Activated T-cell treated with anti-CD3 and anti-CD28 coated beads, Interleukin-2, amount 50 U/mL, for 4 hours (primary cell): ENCODE data around the gene SPIRE1. TPM values are rescaled to one million over a fixed set of nuclear protein-coding genes. Genes with fewer than 3 reads are reported as not detected.

Experiments used
- ATAC-seq, 2 donors: fragments of 200-7000 bp; cut with Tn5 transposase; one replicate each; pipeline ENCODE4 v1.10.0; 2021
- DNase-seq: peaks from one replicate; pipeline ENCODE4 v3.0.0-alpha.2; 2020
- H3K27me3 Mint-ChIP-seq: one replicate; pipeline ENCODE4 v1.8.0; 2021; ENCODE audit warnings: low read depth, mixed read lengths
- H3K36me3 Mint-ChIP-seq: one replicate; pipeline ENCODE4 v1.8.0; 2022; ENCODE audit warnings: mixed read lengths; ENCODE audit not compliant: insufficient read depth
- H3K4me1 Mint-ChIP-seq: one replicate; pipeline ENCODE4 v1.8.0; 2021; ENCODE audit warnings: low read depth, mixed read lengths
- H3K4me3 Mint-ChIP-seq: one replicate; pipeline ENCODE4 v1.8.0; 2021; ENCODE audit warnings: mild to moderate bottlenecking, moderate library complexity, mixed read lengths
- H3K9me3 Mint-ChIP-seq: one replicate; pipeline ENCODE4 v1.8.0; 2021; ENCODE audit warnings: mixed read lengths
- total RNA-seq, 3 donors: library from RNA; stranded (reverse); gene quantifications; one replicate each; pipeline ENCODE4 v1.2.1, GENCODE V29; 2021

Gene SPIRE1
- total RNA-seq, 3 donors from 2014 or later, result 2.2 to 4.3 (median 3.2) TPM

DNA sequence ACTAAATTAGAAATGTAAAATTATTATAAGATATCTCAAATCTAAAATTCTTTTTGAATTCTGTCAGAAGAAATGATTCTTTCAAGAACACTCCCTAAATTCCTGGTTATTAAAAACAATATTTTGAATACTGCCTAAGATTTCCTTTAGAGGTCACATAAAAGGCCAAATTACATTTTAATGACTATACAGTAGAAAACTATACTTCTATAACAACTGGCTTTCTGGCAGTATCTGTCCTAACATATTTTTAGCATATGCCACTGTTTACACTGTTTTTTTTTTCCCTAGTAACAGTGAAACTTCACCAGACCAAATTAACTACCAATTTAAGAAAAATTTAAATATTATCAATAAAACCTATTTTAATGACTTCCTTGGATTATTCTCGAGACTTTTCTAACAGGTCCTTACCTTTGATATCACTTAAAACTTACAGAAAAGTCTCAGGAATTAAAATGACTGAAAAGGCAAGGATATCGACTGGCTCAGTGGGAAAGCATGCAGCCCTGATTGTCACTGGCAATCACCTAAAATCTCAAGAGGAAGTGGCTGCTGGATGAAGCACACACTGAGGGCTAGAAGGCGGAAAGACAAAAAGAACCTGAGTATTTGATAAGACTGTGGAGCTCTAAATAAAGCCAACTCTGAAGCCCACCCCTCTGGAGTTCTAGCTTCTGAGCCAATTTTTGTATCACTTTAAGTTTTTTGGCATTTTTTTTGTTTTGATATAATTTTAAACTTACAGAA is 59.6 kb downstream of the SPIRE1 start:
- Mint-ChIP-seq H3K9me3 (no peaks in the 10 kb centered on the region), H3K4me1 (peaks cover 6% of the 10 kb centered on the region), H3K4me3 (no peak overlapping the region), H3K27me3 (no peaks in the 10 kb centered on the region), H3K36me3 (no peaks in the 10 kb centered on the region)
- ATAC-seq (no peak), DNase-seq (no peak)

DNA sequence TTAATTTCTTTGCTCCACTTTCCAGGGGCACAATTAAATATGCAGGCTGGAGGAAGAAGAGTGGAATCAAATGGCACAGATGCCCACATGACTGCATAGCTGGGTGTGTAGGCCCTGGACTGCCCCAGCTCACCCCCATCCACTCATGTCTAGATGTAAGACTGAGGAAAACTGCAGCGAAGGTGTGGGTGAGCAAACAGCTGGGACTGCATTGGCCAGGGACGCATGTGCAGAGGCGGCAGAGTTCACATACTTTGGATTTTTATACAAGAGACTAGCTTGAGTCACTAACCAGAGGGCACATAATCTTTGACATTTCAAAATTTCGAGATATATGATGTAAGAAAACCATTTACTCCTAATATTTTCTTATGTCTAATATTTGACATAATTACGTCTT is 60.1 kb downstream of the SPIRE1 start:
- no peaks in the 10 kb centered on the region for H3K9me3 Mint-ChIP-seq

DNA sequence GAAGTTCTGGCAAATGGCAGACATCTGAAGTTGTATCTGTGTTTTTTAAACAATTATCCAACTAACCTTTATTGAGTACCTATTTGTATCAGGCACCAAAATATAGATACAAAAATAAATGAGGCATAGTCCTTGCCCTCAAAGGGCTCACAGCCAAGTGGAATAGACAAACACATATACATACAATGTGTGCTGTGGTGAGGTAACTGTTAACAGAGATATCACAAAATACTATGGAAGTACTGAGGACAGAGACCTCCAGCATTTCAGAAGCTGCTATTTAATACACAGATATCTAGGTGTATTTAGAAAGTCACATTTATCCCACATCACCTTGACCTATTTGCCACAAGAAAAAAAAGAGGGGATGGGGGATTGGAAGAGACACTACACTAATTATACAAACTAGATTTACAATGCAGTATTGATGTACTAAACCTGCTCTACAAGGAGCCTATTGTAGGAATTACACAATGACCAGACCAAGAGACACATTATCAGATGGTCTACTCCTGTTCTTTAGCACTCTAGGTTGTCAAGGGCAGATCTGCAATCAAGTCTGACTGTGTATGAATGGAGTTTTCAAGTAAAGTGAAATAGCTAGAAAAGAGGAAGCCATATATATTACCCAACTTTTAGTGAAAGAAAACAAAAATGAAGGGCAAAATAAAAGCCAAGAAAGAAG is 62.2 kb downstream of the SPIRE1 start:
- DNase-seq, result no peak
- no peaks in the 10 kb centered on the region for H3K36me3 Mint-ChIP-seq
- no peaks in the 10 kb centered on the region for H3K9me3 Mint-ChIP-seq
- H3K4me3 Mint-ChIP-seq, result no peak overlapping the region
- ATAC-seq, result no peak
- H3K4me1 Mint-ChIP-seq, result peaks cover 6% of the 10 kb centered on the region
- H3K27me3 Mint-ChIP-seq, result no peaks in the 10 kb centered on the region

More for the DNA sequence above, 60.1 kb downstream of the SPIRE1 start:
- peaks cover 6% of the 10 kb centered on the region for H3K4me1 Mint-ChIP-seq
- H3K27me3 Mint-ChIP-seq, result no peaks in the 10 kb centered on the region
- ATAC-seq (no peak), DNase-seq (no peak)
- H3K36me3 Mint-ChIP-seq, result no peaks in the 10 kb centered on the region
- no peak overlapping the region for H3K4me3 Mint-ChIP-seq

DNA sequence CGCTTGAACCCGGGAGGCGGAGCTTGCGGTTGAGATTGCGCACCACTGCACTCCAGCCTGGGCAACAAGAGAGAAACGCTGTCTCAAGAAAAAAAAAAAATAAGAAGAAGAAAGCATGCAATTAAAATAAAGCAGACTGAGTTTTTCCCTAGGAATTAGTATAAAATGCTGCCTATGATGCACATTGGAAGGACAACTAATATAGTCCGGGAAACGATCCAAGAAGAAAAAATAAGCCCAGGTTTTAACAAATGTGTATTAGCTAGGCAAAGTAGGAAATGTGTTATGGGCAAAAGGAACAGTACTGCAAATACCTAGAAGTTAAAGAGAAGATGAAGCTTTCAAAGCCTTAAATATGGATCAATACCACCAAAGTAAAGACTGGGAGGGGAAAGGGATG is 64.0 kb downstream of the SPIRE1 start:
- Mint-ChIP-seq H3K9me3 (no peaks in the 10 kb centered on the region), H3K36me3 (no peaks in the 10 kb centered on the region), H3K27me3 (no peaks in the 10 kb centered on the region), H3K4me3 (no peak overlapping the region), H3K4me1 (peaks cover 6% of the 10 kb centered on the region)
- DNase-seq (no peak), ATAC-seq (no peak)

DNA sequence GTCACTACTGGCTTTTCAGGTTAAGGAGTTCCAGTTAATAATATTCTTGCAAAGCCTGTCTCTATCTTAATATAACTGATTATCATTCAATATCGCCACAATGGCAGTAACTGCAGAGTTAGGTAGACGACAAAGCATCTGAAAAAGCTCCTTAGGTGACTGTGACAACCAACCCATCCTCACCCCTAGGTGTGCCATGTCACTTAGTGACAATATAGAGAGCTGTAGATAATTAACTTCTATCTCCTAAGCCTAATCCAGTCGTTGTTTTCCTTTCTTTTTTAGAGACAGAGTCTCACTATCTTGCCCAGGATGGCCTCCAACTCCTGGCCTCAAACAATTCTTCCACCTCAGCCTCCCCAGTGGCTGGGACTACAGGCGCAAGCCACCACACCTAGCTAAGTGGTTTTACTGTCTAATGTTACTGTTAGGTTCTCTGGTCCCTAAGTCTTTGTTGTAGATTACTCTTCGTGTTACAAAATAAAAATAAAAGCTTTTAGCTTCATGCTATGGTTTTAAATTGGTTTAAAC is 65.2 kb downstream of the SPIRE1 start:
- H3K4me1 Mint-ChIP-seq, result peaks cover 6% of the 10 kb centered on the region
- ATAC-seq (no peak), DNase-seq (no peak)
- no peak overlapping the region for H3K4me3 Mint-ChIP-seq
- no peaks in the 10 kb centered on the region for H3K27me3 Mint-ChIP-seq
- H3K36me3 Mint-ChIP-seq, result no peaks in the 10 kb centered on the region
- no peaks in the 10 kb centered on the region for H3K9me3 Mint-ChIP-seq

DNA sequence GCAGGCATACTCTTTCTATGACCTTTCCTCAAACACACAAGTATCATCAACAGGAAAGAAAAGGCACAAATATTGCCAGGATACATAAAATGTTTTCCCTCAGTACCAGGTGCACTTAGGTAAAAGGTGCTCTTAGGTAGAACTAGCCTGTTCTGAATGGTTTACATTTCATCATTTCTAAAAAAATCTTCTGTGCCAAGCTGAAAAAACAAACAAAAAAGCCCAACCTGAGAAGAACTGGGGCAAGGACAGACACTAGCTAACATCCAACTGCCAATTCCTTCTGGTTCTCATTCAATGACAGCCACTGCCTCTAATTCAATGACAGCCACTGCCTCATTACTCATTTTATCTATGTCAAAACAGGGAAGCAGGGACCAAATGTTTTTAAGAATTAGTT is 68.5 kb downstream of the SPIRE1 start:
- ATAC-seq, result no peak
- no peak for DNase-seq
- H3K36me3 Mint-ChIP-seq, result no peaks in the 10 kb centered on the region
- H3K4me3 Mint-ChIP-seq, result no peak overlapping the region
- no peaks in the 10 kb centered on the region for H3K9me3 Mint-ChIP-seq
- H3K27me3 Mint-ChIP-seq, result no peaks in the 10 kb centered on the region
- no peaks in the 10 kb centered on the region for H3K4me1 Mint-ChIP-seq

DNA sequence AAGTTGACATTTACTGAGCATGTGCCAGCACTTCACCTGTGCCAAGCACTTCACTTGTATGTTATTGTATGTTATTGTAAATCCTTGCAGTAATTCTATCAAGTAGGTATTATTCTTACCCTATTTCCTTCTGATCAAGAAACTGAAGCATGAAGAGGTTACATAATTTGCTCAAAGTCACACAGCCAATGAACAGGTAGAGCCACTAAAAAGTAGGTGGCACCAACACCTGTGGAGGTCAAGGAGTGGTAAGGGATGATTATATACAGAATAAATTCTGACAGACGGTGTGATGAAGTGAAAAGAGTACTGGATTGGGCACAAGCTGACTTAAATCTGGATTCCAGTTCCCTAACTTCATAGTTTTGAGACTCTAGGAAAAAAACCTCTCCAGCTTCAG is 71.0 kb downstream of the SPIRE1 start:
- DNase-seq (no peak), ATAC-seq (no peak)
- H3K4me1 Mint-ChIP-seq, result no peaks in the 10 kb centered on the region
- no peaks in the 10 kb centered on the region for H3K36me3 Mint-ChIP-seq
- H3K9me3 Mint-ChIP-seq, result no peaks in the 10 kb centered on the region
- H3K4me3 Mint-ChIP-seq, result no peak overlapping the region
- no peaks in the 10 kb centered on the region for H3K27me3 Mint-ChIP-seq

DNA sequence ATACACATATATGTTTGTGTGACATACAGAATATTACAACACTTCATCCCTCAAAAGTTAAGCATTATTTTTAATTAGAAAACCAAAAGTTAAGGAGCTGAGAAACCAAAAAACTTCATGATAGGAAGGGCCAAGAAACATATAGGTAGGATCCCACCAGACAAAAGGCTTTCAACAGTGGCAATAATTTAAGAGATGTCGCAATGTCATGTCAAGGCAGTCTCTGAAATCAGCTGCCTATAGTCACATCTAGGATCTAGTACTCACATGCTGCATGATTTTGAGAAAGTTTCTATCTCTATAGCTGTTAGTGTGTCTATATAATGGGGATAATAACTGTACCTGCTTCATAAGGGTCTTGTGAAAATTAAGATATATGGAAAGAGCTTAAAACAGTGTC is 72.7 kb downstream of the SPIRE1 start:
- DNase-seq (no peak), ATAC-seq (no peak)
- no peaks in the 10 kb centered on the region for H3K9me3 Mint-ChIP-seq
- no peaks in the 10 kb centered on the region for H3K36me3 Mint-ChIP-seq
- no peaks in the 10 kb centered on the region for H3K4me1 Mint-ChIP-seq
- H3K4me3 Mint-ChIP-seq, result no peak overlapping the region
- peaks cover 1% of the 10 kb centered on the region for H3K27me3 Mint-ChIP-seq

DNA sequence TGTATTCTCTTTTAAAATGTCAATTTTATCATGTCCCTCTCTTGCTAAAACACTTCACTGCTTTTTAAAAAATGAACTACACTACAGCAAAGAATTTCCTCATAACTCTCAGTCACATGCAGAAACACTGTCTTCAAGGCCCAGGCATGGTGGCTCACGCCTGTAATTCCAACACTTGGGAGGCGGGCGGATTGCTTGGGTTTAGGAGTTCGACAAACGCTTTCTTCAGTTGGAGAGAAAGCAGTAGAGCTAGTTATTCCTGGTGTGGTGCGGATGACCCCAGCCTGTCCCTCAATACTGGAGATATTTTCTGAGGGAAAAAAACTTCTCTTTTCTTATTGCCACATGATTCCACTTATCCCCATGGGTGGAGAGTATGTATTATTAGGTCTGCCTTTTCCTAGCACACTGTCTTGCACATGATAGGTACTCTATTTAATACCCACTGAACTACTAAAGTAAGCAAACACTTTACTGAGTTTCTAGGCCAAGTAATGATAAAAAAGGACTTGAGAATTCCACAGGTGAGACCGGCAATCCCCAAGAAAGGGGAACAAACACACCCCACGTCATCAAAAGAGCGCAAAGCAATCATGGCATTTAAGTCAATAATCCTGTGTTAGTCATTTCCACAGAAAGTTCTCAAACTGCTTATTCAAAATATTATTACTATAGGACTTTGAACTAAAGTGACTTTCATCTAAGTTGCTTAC is 77.1 kb downstream of the SPIRE1 start:
- no peaks in the 10 kb centered on the region for H3K9me3 Mint-ChIP-seq
- DNase-seq, result no peak
- peaks cover 1% of the 10 kb centered on the region for H3K27me3 Mint-ChIP-seq
- no peak for ATAC-seq
- H3K4me3 Mint-ChIP-seq, result no peak overlapping the region
- H3K4me1 Mint-ChIP-seq, result no peaks in the 10 kb centered on the region
- no peaks in the 10 kb centered on the region for H3K36me3 Mint-ChIP-seq

DNA sequence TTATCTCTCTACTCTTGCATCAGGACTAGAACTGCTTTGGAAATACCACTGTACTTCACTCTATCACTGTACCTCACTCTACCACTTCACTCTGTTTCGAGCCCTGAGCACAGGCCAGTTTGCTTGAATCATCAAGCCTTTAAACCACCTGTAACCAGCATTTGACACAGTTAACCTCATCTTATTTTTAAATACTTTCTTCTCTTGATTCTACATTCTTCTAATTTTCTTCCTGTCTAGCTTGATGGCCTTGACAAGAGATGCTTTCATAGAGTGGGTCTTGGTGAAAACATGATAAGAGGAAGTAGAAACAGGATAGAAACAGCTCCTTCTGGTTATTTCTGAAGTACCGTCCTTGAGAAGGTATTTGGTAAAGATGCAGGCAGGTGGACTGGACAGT is 78.1 kb downstream of the SPIRE1 start:
- no peak for DNase-seq
- no peak for ATAC-seq
- no peaks in the 10 kb centered on the region for H3K36me3 Mint-ChIP-seq
- peaks cover 1% of the 10 kb centered on the region for H3K27me3 Mint-ChIP-seq
- no peak overlapping the region for H3K4me3 Mint-ChIP-seq
- H3K9me3 Mint-ChIP-seq, result no peaks in the 10 kb centered on the region
- H3K4me1 Mint-ChIP-seq, result no peaks in the 10 kb centered on the region

DNA sequence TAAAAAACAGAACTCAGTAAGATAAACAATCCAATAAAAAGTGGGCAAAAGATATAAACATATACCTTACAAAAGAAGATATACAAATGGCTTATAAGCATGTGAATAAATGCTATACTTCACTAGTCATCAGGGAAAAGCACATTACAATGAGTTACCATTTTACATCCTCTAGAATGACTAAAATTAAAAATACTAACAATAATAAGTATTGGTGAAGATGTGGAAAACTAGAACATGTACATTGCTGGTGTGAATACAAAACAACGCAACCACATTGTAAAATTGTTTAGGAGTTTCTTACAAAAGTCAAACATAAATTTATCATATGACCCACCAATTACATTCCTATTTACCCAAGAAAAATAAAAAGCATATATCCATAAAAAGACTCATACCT is 80.1 kb downstream of the SPIRE1 start:
- Mint-ChIP-seq H3K4me1 (no peaks in the 10 kb centered on the region), H3K4me3 (no peak overlapping the region), H3K27me3 (peaks cover 1% of the 10 kb centered on the region), H3K9me3 (no peaks in the 10 kb centered on the region), H3K36me3 (no peaks in the 10 kb centered on the region)
- ATAC-seq, result no peak
- DNase-seq, result no peak

DNA sequence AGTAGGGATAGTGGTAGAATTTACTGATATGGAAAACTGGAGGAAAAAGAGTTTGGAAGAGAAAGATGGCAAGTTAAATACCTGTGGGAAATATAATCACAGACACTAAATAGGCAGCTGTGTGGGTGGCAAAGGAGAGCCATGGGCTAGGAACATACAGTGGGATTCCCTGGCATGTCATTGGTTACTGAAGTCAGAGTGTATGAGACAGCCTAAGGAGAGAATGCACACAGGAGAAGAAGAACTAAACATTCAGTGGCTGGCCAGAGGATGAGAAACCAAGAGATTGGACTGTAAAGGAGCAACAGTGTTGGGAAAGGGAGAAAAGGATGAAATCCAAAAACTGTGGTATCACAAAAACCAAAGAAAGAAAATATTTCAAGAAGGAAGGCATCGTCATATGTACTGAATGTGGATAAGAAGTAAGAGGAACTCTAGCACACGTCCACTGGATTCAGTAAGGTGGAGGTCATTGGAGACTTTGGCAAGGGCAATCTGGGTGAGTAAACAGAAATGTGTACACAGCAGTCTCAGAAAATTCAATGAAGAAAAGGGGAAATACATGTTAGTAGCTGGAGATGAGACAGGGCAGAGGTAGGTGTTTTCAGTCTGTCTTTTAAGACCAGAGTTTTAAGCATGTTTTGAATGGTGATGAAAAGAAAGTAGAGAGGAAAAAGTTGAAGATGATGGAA is 83.3 kb downstream of the SPIRE1 start:
- Mint-ChIP-seq H3K4me1 (no peaks in the 10 kb centered on the region), H3K9me3 (no peaks in the 10 kb centered on the region), H3K36me3 (no peaks in the 10 kb centered on the region), H3K27me3 (no peaks in the 10 kb centered on the region), H3K4me3 (no peak overlapping the region)
- DNase-seq (no peak), ATAC-seq (no peak)

DNA sequence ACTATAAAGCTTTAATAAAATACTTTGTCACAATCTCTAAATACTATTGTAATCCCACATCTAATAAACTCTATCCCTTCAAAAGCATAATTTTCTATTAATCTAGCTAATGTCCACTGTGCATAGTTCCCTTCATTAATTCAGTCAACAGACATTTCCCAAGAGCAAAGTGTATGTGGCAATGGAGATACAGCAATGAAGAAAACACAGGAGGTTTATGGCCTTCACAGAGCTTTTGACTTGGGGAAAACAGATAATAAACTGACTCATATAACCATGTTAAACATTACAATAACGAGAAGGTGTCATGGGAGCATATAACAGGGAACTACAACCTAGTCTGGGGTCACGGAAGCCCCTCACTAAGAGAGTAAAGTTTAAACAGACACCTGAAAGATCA is 86.3 kb downstream of the SPIRE1 start:
- Mint-ChIP-seq H3K27me3 (no peaks in the 10 kb centered on the region), H3K4me1 (no peaks in the 10 kb centered on the region), H3K4me3 (no peak overlapping the region)

DNA sequence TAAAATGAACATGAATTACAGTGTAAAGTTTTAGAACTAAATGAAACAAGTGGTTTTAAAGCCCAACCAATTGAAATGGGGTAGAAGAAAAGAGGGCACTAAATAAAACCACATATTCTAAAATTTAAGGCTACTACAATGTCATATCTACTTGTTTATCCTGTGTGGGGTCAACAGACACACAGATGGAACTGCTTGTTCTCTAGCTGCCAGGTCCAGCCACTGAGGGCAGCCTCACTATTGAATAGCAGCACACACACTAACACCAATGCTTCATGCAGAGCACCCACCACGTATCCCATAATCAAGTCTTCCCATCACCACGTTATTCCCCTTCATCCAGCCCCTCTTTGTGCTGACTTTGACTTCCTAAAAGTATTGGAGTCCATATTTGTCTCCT is 88.1 kb downstream of the SPIRE1 start:
- Mint-ChIP-seq H3K9me3 (no peaks in the 10 kb centered on the region), H3K4me1 (no peaks in the 10 kb centered on the region), H3K36me3 (no peaks in the 10 kb centered on the region), H3K4me3 (no peak overlapping the region), H3K27me3 (peaks cover 3% of the 10 kb centered on the region)
- ATAC-seq (no peak), DNase-seq (no peak)

More for the DNA sequence above, 86.3 kb downstream of the SPIRE1 start:
- no peak for ATAC-seq
- H3K9me3 Mint-ChIP-seq, result no peaks in the 10 kb centered on the region
- no peaks in the 10 kb centered on the region for H3K36me3 Mint-ChIP-seq
- DNase-seq, result no peak
